ENCODE data around the gene KCTD10.

KCTD10 gene

GRCh38 chr12:109481863-109482262 is 4.8 kb upstream of the KCTD10 start:
- TF ChIP-seq CTCF (IDR thresholded peaks at IDR 0.05; ENCODE audit: insufficient read depth, low read length, missing control alignments): no peak
- ChIA-PET CTCF (interaction anchor here (3.1 to 4.5 kb wide), 2 partner anchors 38 to 53 kb away, joined by 8 to 37 read pairs; no protein-coding TSS in a partner anchor), POLR2A (no interaction called here)
- DNase-seq (ENCODE audit: low read depth, low spot score): no peak
- H3K4me3 ChIP-seq (ENCODE audit: low read depth, low read length): no peak overlapping the region

DNA sequence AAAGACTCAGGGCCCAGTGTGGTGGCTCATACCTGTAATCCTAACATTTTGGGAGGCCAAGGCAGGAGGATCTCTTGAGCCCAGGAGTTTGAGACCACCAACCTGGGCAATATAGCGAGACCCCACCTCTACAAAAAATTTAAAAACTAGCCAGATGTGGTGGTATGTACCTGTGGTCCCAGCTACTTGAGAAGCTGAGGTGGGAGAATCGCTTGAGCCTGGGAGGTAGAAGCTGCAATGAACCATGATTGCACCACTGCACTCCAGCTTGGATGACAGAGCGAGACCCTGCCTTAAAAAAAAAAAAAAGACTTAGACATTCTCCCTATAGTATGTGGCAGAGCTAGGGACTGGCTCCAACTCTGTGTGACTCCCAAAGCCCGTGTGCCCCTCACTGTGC is 3.3 kb upstream of the KCTD10 start:
- CTCF ChIA-PET: interaction anchor here (0.9 to 3.1 kb wide), 4 partner anchors 39 to 52 kb away, joined by 4 to 8 read pairs (median 4); no protein-coding TSS in a partner anchor
- no peak for TF ChIP-seq CTCF (IDR thresholded peaks at IDR 0.05; ENCODE audit: insufficient read depth, low read length, missing control alignments)
- POLR2A ChIA-PET: no interaction called here
- H3K4me3 ChIP-seq (ENCODE audit: low read depth, low read length): no peak overlapping the region
- DNase-seq (ENCODE audit: low read depth, low spot score): no peak

DNA sequence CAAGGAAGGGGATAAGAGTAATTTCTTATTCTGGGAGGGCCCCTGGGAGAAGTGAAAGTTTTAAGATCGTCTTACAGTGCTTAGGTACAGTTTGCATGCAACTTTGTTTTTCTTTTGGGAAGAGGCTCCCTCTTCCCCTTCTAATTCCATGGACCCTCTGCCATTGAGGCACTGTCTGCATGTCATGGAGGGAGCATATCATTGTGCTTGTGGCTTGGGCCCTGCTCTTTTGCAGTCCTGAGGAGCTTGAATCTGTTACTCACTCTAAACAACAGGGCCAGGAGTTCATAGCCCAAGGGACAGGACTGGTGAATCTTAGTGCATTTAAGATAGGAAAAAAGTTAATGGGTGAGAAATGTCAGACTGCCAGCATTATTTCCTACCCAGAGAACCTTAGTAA is 2.7 kb upstream of the KCTD10 start:
- no peak overlapping the region for H3K4me3 ChIP-seq (ENCODE audit: low read depth, low read length)
- no peak for TF ChIP-seq CTCF (IDR thresholded peaks at IDR 0.05; ENCODE audit: insufficient read depth, low read length, missing control alignments)
- CTCF ChIA-PET: interaction anchor here (1.0 to 3.1 kb wide), 3 partner anchors 40 to 52 kb away, joined by 4 to 8 read pairs (median 4); no protein-coding TSS in a partner anchor
- no peak for DNase-seq (ENCODE audit: low read depth, low spot score)
- POLR2A ChIA-PET: no interaction called here

DNA sequence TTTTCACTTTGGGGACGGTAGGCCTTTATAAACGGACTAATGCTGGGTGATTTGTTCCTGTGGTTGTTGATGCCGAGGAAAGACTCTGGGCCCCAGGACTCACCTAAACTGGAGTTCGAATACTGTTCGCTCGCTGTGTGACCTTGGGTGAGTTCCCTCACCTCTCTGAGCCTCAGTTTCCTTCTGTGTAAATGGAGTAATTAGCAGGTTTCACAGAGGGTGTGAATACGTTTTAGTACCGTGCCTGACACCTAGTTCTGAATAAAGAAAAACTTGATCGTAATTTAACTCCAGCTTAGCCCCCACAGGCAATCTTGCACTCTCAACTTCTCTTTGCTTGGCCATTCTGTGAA is 839 bp upstream of the KCTD10 start:
- ChIA-PET POLR2A (interaction anchor here (2.6 kb wide), 1 partner anchor 15 kb away, joined by 23 read pairs; no protein-coding TSS in a partner anchor), CTCF (interaction anchor here (1.0 to 10.7 kb wide), 6 partner anchors 10 to 47 kb away, joined by 3 to 199 read pairs (median 4); no protein-coding TSS in a partner anchor)
- H3K4me3 ChIP-seq (ENCODE audit: low read depth, low read length): peak overlapping the region; percentile 95
- no peak for DNase-seq (ENCODE audit: low read depth, low spot score)
- no peak for TF ChIP-seq CTCF (IDR thresholded peaks at IDR 0.05; ENCODE audit: insufficient read depth, low read length, missing control alignments)

DNA sequence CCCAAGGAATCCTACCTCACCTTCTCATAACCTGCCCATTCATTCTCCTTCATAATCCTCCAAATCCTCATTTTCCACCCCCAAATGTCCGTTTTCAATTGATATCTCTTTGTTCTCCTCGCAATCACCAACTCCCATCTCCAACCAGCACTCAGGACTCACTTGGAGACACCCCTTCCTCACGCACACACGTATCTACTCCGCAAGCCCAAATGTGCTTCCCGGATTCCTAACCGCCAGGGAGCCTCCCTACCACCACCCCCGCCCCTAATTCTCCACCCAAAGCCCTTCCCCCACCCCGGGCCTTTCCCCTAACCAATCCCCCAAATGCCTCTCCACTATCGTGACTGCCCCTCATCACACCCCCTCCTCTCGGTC is 304 bp downstream of the KCTD10 start:
- POLR2A ChIA-PET: interaction anchor here (0.8 to 2.6 kb wide), 6 partner anchors 14 to 49 kb away, joined by 3 to 23 read pairs (median 4); no protein-coding TSS in a partner anchor
- DNase-seq (ENCODE audit: low read depth, low spot score): no peak
- H3K4me3 ChIP-seq (ENCODE audit: low read depth, low read length): peak overlapping the region; percentile 95
- TF ChIP-seq CTCF (IDR thresholded peaks at IDR 0.05; ENCODE audit: insufficient read depth, low read length, missing control alignments): no peak
- CTCF ChIA-PET: interaction anchor here (1.1 to 10.7 kb wide), 6 partner anchors 15 to 51 kb away, joined by 3 to 199 read pairs (median 8); no protein-coding TSS in a partner anchor

GRCh38 chr12:109475993-109476806 is 900 bp downstream of the KCTD10 start:
- TF ChIP-seq CTCF (IDR thresholded peaks at IDR 0.05; ENCODE audit: insufficient read depth, low read length, missing control alignments): no peak
- H3K4me3 ChIP-seq (ENCODE audit: low read depth, low read length): peak overlapping the region; percentile 95
- no peak for DNase-seq (ENCODE audit: low read depth, low spot score)
- ChIA-PET POLR2A (interaction anchor here (1.4 to 1.6 kb wide), 4 partner anchors 13 to 48 kb away, joined by 3 to 10 read pairs (median 5); no protein-coding TSS in a partner anchor), CTCF (interaction anchor here (0.8 to 10.7 kb wide), 6 partner anchors 9 to 45 kb away, joined by 3 to 199 read pairs (median 9); no protein-coding TSS in a partner anchor)

Measured in AG04449 (cell line).